SJSA1 (cell line): ENCODE data around the gene CHDH. TPM values are rescaled to one million over a fixed set of nuclear protein-coding genes. Genes with fewer than 3 reads are reported as not detected.

ENCODE experiments used
- DNase-seq, 2 experiments: peaks; one replicate each; pipeline ENCODE4 v3.0.0-alpha.2; 2015 to 2020; ENCODE audit warnings: low spot score in 2 of 2, low read depth in 1 of 2
- H3K27ac ChIP-seq: fragments of 250-450 bp; sonication (Bioruptor Pico); 2 replicates; pipeline ENCODE4 v1.5.1; 2020; ENCODE audit warnings: mild to moderate bottlenecking, moderate library complexity
- H3K27me3 ChIP-seq: fragments of 250-450 bp; sonication (Bioruptor Pico); replicated peaks from 2 replicates; pipeline ENCODE4 v1.5.1; 2020; ENCODE audit warnings: mild to moderate bottlenecking, moderate library complexity
- H3K36me3 ChIP-seq: fragments of 250-450 bp; sonication (Bioruptor Pico); 2 replicates; pipeline ENCODE4 v1.5.1; 2020; ENCODE audit warnings: mild to moderate bottlenecking
- H3K4me1 ChIP-seq: fragments of 250-450 bp; sonication (Bioruptor Pico); replicated peaks from 2 replicates; pipeline ENCODE4 v1.6.1; 2021; ENCODE audit warnings: mild to moderate bottlenecking
- H3K4me3 ChIP-seq: fragments of 250-450 bp; sonication (Bioruptor Pico); 2 replicates; pipeline ENCODE4 v1.5.1; 2020; ENCODE audit warnings: mild to moderate bottlenecking
- H3K9me3 ChIP-seq: fragments of 250-450 bp; sonication (Bioruptor Pico); replicated peaks from 2 replicates; pipeline ENCODE4 v1.5.1; 2020; ENCODE audit warnings: mild to moderate bottlenecking
- total RNA-seq: library from RNA; depleted of rRNA; stranded (reverse); fragments of >200 nt; shearing (Covaris generic); gene quantifications from 2 replicates; pipeline ENCODE4 v1.2.3, GENCODE V29; 2014

The CHDH gene
- total RNA-seq, 1 experiment from 2014 or later: not detected

DNA sequence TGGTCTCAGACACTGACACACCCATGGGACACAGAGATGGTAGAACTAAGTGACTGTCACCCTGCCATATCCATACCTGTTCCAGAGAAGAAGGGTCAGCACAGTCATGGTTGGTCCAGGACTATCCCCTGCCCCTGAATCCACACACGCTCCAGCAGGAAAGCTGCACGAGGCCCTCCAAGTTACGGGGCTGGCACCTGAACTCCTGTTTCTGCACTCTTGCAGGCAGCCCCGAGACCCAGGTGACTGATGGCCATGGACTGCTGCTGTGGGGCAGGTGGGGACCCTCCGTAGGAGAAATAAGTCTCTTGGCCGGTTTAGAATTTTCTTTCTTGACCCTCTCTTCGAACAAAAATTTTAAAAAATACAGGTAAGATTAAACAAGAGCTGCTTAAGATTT is 30.6 kb downstream of the CHDH start:
- Histone ChIP-seq H3K36me3 (no peaks in the 10 kb centered on the region), H3K4me3 (no peak overlapping the region), H3K9me3 (no peaks in the 10 kb centered on the region), H3K4me1 (no peaks in the 10 kb centered on the region), H3K27me3 (no peaks in the 10 kb centered on the region), H3K27ac (no peak overlapping the region)
- no peak for DNase-seq

GRCh38 chr3:53815067-53815466 is 31.2 kb downstream of the CHDH start:
- DNase-seq: no peak
- H3K36me3 ChIP-seq: no peaks in the 10 kb centered on the region
- H3K4me3 ChIP-seq: no peak overlapping the region
- H3K27ac ChIP-seq: no peak overlapping the region
- no peaks in the 10 kb centered on the region for H3K9me3 ChIP-seq
- no peaks in the 10 kb centered on the region for H3K4me1 ChIP-seq
- H3K27me3 ChIP-seq: no peaks in the 10 kb centered on the region

- no peaks in the 10 kb centered on the region for H3K27me3 ChIP-seq
- DNase-seq: no peak
- no peaks in the 10 kb centered on the region for H3K4me1 ChIP-seq
- H3K9me3 ChIP-seq: no peaks in the 10 kb centered on the region
- H3K4me3 ChIP-seq: no peak overlapping the region
- no peak overlapping the region for H3K27ac ChIP-seq
- H3K36me3 ChIP-seq: no peaks in the 10 kb centered on the region
Observed at GRCh38 chr3:53813876-53814275, 32.3 kb downstream of the CHDH start.

DNA sequence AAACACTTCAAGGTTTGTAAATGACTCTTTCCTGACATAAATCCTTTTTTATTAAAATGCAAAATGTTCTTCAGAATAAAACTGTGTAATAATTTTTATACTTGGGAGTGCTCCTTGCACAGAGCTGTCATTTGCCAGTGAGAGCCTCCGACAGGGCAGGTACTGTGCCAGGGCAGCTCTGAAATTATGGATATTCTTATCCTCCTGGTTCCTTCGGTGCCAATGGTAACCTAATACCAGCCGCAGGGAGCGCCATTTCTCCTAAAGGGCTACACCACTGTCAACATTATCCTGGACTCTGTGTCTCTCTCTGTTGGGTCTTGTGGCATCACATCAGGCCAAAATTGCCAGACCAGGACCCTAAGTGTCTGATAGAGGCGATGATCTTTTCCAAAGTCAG is 33.0 kb downstream of the CHDH start:
- Histone ChIP-seq H3K4me3 (no peak overlapping the region), H3K4me1 (no peaks in the 10 kb centered on the region), H3K27ac (no peak overlapping the region), H3K9me3 (no peaks in the 10 kb centered on the region), H3K27me3 (no peaks in the 10 kb centered on the region), H3K36me3 (no peaks in the 10 kb centered on the region)
- peak in 1 of 2 experiments; percentile 16 for DNase-seq

- no peak overlapping the region for H3K4me3 ChIP-seq
- H3K27ac ChIP-seq: no peak overlapping the region
- no peaks in the 10 kb centered on the region for H3K36me3 ChIP-seq
- no peak for DNase-seq
- no peaks in the 10 kb centered on the region for H3K9me3 ChIP-seq
- H3K4me1 ChIP-seq: no peaks in the 10 kb centered on the region
- no peaks in the 10 kb centered on the region for H3K27me3 ChIP-seq
Observed at GRCh38 chr3:53812434-53812833, 33.8 kb downstream of the CHDH start.

GRCh38 chr3:53811143-53811927 is 34.9 kb downstream of the CHDH start:
- Histone ChIP-seq H3K27ac (no peak overlapping the region), H3K9me3 (no peaks in the 10 kb centered on the region), H3K4me3 (no peak overlapping the region), H3K36me3 (no peaks in the 10 kb centered on the region), H3K27me3 (no peaks in the 10 kb centered on the region), H3K4me1 (no peaks in the 10 kb centered on the region)
- peak in 1 of 2 experiments; percentile 21 for DNase-seq

GRCh38 chr3:53809764-53810400 is 36.3 kb downstream of the CHDH start:
- no peaks in the 10 kb centered on the region for H3K27me3 ChIP-seq
- no peaks in the 10 kb centered on the region for H3K4me1 ChIP-seq
- no peak overlapping the region for H3K4me3 ChIP-seq
- no peaks in the 10 kb centered on the region for H3K9me3 ChIP-seq
- DNase-seq: no peak
- H3K27ac ChIP-seq: no peak overlapping the region
- no peaks in the 10 kb centered on the region for H3K36me3 ChIP-seq

DNA sequence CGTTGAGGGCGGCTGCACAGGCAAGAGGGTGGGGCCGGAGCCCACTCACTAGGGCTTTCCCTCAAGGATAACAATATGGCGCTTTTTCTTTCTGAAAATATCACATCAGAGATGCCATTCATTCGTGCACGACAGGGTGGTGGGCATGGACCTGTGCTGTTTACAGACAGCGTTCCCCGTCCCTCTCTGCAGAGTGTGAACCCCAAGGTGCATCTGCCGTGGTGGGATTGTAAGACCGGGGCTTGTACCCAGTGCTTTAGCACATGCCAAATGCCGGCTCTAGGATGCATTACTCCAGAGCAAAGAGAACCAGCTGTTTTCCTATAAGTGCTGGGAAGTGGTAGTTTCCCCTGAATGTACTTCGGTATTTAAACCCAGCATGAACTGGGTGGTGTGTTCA is 37.0 kb downstream of the CHDH start:
- Histone ChIP-seq H3K27me3 (no peaks in the 10 kb centered on the region), H3K9me3 (no peaks in the 10 kb centered on the region), H3K36me3 (no peaks in the 10 kb centered on the region), H3K27ac (no peak overlapping the region), H3K4me1 (no peaks in the 10 kb centered on the region), H3K4me3 (no peak overlapping the region)
- no peak for DNase-seq

GRCh38 chr3:53808496-53808895 is 37.7 kb downstream of the CHDH start:
- Histone ChIP-seq H3K27me3 (no peaks in the 10 kb centered on the region), H3K4me1 (no peaks in the 10 kb centered on the region), H3K4me3 (no peak overlapping the region), H3K27ac (no peak overlapping the region), H3K36me3 (no peaks in the 10 kb centered on the region), H3K9me3 (no peaks in the 10 kb centered on the region)
- DNase-seq: peak in 1 of 2 experiments; percentile 23

DNA sequence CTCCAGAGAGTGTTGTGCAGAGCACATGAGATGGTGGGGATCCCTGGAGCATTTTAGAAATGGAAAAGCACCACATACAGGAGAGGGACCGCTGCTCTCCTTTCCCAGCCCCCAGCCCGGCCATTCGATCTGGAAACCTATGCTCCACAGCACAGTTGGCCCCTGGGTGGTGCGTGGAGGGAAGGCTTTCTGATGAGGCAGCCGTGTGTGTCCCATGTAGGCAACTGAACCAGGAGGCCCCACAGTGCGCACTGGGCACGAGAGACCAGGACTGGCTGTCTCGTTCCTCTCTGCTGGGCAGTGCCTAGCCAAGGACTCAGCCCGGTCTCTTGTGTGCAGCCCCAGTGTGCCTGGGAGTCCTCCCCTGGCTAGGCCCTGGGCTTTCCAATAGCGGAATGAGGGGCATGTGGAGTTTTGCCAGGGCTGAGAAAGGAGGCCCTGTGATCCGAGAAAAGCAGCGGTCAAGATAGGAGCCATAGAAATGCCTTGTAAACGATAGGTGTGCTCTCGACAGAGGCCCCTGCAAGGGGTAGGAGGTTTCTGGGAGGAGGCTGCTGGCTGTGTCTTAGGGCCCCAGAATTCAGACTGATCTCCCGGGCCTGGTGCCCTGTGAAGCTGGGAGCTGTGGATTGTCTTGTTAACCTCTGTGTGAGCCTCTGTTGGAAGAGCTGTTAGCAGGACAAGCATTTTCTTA is 39.0 kb downstream of the CHDH start:
- DNase-seq: no peak
- H3K27ac ChIP-seq: no peak overlapping the region

DNA sequence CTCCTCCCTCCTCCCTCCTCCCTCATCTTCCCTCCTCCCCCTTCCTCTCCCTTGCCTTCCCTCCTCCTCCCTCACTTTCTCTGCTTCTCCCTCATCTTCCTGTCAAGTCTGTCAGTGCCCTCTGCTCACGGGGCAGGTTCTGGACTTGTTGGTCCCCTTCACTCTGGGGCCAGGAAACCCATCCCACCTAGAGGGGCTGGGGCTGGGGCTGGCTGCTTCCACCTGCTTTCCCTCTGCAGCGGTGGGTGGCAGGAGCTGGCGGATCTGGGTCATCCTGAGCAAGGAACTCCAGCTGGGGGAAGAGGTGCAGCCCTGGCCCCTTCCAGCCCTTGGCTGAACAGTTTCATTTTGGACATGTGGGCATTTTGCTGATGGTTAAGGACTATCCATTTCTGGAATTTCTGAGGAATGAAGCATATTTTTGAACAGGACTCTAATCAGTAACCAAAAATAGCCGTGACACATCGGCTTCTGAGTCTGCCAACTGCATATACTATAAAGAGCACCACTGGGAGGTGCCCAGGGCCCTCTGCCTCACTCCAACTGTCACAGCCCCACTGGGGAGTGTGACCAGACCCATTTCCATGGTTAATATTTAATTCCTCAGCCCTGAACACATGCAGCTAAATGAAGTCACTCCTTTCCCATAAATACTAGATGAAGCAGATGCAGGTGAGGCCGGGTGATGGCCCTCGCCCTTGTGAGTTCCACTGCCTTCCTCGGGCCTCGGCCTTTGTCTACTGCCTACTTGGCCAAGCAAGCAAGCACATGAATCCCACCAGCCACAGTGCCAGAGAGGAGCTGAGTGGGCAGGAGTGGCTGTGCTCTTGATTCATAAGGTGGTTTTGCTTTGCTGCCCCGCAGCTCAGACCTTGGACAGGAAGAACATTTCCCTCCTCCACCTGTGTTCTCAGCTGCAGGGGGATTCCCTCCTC is 39.8 kb downstream of the CHDH start:
- Histone ChIP-seq H3K9me3 (no peaks in the 10 kb centered on the region), H3K4me1 (no peaks in the 10 kb centered on the region), H3K36me3 (no peaks in the 10 kb centered on the region), H3K27ac (no peak overlapping the region), H3K4me3 (no peak overlapping the region), H3K27me3 (no peaks in the 10 kb centered on the region)
- no peak for DNase-seq

More for the DNA sequence above, 39.0 kb downstream of the CHDH start:
- H3K9me3 ChIP-seq: no peaks in the 10 kb centered on the region
- H3K36me3 ChIP-seq: no peaks in the 10 kb centered on the region
- no peak overlapping the region for H3K4me3 ChIP-seq
- H3K4me1 ChIP-seq: no peaks in the 10 kb centered on the region
- no peaks in the 10 kb centered on the region for H3K27me3 ChIP-seq

DNA sequence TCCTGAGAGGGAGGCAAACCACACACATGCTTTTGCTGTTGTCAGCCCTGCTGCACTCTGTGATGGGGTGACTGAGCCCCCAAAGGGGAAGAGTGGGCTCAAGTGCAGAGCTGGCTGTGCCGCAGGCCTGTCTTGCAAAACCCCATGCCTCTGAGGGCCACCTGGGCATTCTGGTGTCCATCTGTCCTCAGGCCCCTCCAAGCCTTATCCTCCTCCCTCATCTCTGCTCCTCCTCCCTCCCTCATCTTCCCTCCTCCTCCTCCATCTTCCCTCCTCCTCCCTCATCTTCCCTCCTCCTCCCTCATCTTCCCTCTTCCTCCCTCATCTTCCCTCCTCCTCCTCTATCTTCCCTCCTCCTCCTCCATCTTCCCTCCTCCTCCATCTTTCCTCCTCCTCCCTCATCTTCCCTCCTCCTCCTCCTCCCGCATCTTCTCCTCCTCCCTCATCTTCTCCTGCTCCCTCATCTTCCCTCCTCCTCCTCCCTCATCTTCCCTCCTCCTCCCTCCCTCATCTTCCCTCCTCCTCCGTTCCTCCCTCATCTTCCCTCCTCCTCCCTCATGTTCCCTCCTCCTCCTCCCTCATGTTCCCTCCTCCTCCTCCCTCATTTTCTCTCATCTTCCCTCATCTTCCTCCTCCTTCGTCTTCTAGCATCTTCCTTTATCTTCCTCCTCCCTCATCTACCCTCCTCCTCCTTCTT is 40.6 kb downstream of the CHDH start:
- Histone ChIP-seq H3K27ac (no peak overlapping the region), H3K27me3 (no peaks in the 10 kb centered on the region), H3K4me3 (no peak overlapping the region), H3K4me1 (no peaks in the 10 kb centered on the region), H3K36me3 (no peaks in the 10 kb centered on the region), H3K9me3 (no peaks in the 10 kb centered on the region)
- no peak for DNase-seq
